Measurements from ENCODE around the gene FARSA.
"Not testable (repeated sequence)": the region's sequence is repeated elsewhere in the genome, so short reads cannot be mapped to it uniquely, and the experiment has no call there.

FARSA gene

DNA sequence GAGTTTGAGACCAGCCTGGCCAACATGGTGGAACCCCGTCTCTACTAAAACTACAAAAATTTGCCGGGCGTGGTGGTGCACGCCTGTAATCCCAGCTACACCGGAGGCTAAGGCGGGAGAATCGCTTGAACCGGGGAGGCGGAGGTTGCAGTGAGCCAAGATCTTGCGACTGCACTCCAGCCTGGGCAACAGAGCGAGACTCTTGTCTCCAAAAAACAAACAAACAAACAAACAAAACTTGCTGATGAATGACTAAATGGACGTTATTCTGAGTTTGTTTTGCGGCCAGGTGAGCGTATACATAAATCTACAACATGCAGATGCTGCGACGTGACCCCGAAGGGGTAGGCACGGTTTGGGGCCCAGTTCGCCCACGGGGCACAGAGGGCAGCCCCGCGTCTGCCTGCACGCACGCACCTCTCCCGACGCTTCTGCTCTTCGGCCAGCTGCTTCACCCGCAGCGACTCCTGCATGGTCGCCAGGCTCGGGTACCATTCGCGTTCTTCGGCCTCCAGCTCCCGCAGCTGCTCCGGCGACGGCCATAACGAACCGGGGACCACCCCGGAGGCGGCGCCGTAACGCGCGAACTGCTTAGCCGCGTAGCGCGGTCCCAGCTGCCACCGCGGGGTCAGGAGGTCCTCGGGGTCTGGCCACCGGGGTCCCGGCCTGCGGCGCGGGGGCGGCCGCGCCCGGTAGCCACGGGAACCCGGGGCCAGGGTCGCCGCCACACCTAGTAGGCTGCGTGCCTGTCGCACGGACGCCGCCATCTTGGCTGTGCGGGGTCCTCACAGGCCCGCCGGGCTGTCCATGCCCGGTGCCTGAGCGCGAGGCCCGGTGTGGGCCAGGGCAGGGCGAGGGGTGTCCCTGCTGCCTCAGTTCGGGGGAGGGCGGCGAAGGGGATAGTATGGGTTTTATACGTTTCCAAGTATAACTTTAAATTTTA lies 23.2 kb upstream of the FARSA start, which contains the start of gene GADD45GIP1:
Gene GADD45GIP1, minus strand, starts transcription at position 778 of the 943 bp plus-strand sequence. Its CDS starts 11 bp downstream, at position 767.
- TF ChIP-seq, protein P1, sequence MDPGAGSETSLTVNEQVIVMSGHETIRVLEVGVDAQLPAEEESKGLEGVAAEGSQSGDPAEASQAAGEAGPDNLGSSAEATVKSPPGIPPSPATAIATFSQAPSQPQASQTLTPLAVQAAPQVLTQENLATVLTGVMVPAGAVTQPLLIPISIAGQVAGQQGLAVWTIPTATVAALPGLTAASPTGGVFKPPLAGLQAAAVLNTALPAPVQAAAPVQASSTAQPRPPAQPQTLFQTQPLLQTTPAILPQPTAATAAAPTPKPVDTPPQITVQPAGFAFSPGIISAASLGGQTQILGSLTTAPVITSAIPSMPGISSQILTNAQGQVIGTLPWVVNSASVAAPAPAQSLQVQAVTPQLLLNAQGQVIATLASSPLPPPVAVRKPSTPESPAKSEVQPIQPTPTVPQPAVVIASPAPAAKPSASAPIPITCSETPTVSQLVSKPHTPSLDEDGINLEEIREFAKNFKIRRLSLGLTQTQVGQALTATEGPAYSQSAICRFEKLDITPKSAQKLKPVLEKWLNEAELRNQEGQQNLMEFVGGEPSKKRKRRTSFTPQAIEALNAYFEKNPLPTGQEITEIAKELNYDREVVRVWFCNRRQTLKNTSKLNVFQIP (CRISPR knock-in tag; IDR thresholded peaks at IDR 0.05; ENCODE audit: borderline replicate concordance, low read depth), result no peak
- TF ChIP-seq ISL1 (CRISPR knock-in tag; IDR thresholded peaks at IDR 0.05) (no peak), SNAI2 (CRISPR knock-in tag; IDR thresholded peaks at IDR 0.05) (no peak), PPARA (CRISPR knock-in tag; IDR thresholded peaks at IDR 0.05; ENCODE audit: borderline replicate concordance) (no peak), RARB (CRISPR knock-in tag; IDR thresholded peaks at IDR 0.05) (no peak), BACH2 (CRISPR knock-in tag; IDR thresholded peaks at IDR 0.05; ENCODE audit: borderline replicate concordance) (no peak), GLIS3 (CRISPR knock-in tag; IDR thresholded peaks at IDR 0.05) (no peak), ZNF8 (CRISPR knock-in tag; IDR thresholded peaks at IDR 0.05) (no peak), TOX (CRISPR knock-in tag; IDR thresholded peaks at IDR 0.05; ENCODE audit: borderline replicate concordance) (no peak), ZFP30 (CRISPR knock-in tag; IDR thresholded peaks at IDR 0.05) (no peak), ZC3H10 (CRISPR knock-in tag; IDR thresholded peaks at IDR 0.05) (no peak)
- TF ChIP-seq, protein P2, sequence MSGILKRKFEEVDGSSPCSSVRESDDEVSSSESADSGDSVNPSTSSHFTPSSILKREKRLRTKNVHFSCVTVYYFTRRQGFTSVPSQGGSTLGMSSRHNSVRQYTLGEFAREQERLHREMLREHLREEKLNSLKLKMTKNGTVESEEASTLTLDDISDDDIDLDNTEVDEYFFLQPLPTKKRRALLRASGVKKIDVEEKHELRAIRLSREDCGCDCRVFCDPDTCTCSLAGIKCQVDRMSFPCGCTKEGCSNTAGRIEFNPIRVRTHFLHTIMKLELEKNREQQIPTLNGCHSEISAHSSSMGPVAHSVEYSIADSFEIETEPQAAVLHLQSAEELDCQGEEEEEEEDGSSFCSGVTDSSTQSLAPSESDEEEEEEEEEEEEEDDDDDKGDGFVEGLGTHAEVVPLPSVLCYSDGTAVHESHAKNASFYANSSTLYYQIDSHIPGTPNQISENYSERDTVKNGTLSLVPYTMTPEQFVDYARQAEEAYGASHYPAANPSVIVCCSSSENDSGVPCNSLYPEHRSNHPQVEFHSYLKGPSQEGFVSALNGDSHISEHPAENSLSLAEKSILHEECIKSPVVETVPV (CRISPR knock-in tag; IDR thresholded peaks at IDR 0.05), result no peak
- TF ChIP-seq, protein P3, sequence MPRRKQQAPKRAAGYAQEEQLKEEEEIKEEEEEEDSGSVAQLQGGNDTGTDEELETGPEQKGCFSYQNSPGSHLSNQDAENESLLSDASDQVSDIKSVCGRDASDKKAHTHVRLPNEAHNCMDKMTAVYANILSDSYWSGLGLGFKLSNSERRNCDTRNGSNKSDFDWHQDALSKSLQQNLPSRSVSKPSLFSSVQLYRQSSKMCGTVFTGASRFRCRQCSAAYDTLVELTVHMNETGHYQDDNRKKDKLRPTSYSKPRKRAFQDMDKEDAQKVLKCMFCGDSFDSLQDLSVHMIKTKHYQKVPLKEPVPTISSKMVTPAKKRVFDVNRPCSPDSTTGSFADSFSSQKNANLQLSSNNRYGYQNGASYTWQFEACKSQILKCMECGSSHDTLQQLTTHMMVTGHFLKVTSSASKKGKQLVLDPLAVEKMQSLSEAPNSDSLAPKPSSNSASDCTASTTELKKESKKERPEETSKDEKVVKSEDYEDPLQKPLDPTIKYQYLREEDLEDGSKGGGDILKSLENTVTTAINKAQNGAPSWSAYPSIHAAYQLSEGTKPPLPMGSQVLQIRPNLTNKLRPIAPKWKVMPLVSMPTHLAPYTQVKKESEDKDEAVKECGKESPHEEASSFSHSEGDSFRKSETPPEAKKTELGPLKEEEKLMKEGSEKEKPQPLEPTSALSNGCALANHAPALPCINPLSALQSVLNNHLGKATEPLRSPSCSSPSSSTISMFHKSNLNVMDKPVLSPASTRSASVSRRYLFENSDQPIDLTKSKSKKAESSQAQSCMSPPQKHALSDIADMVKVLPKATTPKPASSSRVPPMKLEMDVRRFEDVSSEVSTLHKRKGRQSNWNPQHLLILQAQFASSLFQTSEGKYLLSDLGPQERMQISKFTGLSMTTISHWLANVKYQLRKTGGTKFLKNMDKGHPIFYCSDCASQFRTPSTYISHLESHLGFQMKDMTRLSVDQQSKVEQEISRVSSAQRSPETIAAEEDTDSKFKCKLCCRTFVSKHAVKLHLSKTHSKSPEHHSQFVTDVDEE (CRISPR knock-in tag; IDR thresholded peaks at IDR 0.05), result no peak
- ATAC-seq, result peak; percentile 87

DNA sequence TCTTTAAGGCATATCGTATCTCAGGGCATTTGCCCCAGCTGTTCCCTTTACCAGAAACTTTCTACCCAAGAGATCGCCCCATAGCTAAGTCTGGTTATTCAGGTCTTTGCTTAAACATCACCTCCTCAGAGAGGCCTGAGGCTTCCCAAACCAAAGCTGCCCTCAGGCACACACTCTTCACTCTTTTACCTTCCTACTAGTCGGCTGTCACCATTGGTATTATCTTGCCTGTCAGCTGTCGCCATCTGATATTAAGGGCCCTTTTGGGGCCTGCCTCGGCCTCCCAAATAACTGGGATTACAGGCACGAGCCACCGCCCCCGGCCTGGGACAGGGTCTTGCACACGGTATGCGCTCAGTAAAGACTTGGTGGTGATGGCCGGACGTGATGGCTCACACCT lies 22.5 kb upstream of the FARSA start:
- TF ChIP-seq, protein P3 (CRISPR knock-in tag; IDR thresholded peaks at IDR 0.05), result no peak
- TF ChIP-seq CSDC2 (CRISPR knock-in tag; IDR thresholded peaks at IDR 0.05), result no peak
- no peak for TF ChIP-seq TCF4 (CRISPR knock-in tag; IDR thresholded peaks at IDR 0.05; ENCODE audit: borderline replicate concordance)
- TF ChIP-seq ZNF70 (CRISPR knock-in tag; IDR thresholded peaks at IDR 0.05), result no peak
- TF ChIP-seq, protein P1 (CRISPR knock-in tag; IDR thresholded peaks at IDR 0.05; ENCODE audit: borderline replicate concordance, low read depth), result no peak
- no peak for TF ChIP-seq RARB (CRISPR knock-in tag; IDR thresholded peaks at IDR 0.05)
- TF ChIP-seq, protein P4, sequence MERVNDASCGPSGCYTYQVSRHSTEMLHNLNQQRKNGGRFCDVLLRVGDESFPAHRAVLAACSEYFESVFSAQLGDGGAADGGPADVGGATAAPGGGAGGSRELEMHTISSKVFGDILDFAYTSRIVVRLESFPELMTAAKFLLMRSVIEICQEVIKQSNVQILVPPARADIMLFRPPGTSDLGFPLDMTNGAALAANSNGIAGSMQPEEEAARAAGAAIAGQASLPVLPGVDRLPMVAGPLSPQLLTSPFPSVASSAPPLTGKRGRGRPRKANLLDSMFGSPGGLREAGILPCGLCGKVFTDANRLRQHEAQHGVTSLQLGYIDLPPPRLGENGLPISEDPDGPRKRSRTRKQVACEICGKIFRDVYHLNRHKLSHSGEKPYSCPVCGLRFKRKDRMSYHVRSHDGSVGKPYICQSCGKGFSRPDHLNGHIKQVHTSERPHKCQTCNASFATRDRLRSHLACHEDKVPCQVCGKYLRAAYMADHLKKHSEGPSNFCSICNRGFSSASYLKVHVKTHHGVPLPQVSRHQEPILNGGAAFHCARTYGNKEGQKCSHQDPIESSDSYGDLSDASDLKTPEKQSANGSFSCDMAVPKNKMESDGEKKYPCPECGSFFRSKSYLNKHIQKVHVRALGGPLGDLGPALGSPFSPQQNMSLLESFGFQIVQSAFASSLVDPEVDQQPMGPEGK (CRISPR knock-in tag; IDR thresholded peaks at IDR 0.05; ENCODE audit: borderline replicate concordance), result no peak
- TF ChIP-seq, protein P5, sequence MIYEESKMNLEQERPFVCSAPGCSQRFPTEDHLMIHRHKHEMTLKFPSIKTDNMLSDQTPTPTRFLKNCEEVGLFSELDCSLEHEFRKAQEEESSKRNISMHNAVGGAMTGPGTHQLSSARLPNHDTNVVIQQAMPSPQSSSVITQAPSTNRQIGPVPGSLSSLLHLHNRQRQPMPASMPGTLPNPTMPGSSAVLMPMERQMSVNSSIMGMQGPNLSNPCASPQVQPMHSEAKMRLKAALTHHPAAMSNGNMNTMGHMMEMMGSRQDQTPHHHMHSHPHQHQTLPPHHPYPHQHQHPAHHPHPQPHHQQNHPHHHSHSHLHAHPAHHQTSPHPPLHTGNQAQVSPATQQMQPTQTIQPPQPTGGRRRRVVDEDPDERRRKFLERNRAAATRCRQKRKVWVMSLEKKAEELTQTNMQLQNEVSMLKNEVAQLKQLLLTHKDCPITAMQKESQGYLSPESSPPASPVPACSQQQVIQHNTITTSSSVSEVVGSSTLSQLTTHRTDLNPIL (CRISPR knock-in tag; IDR thresholded peaks at IDR 0.05; ENCODE audit: low read depth), result no peak
- no peak for TF ChIP-seq SNAI2 (CRISPR knock-in tag; IDR thresholded peaks at IDR 0.05)
- TF ChIP-seq PPARA (CRISPR knock-in tag; IDR thresholded peaks at IDR 0.05; ENCODE audit: borderline replicate concordance), result no peak
- TF ChIP-seq ZNF565 (CRISPR knock-in tag; conservative IDR thresholded peaks at IDR 0.05; ENCODE audit: low read depth), result no peak
- TF ChIP-seq ESRRG (CRISPR knock-in tag; IDR thresholded peaks at IDR 0.05), result no peak
- TF ChIP-seq ZNF8 (CRISPR knock-in tag; IDR thresholded peaks at IDR 0.05), result no peak
- no peak for ATAC-seq

DNA sequence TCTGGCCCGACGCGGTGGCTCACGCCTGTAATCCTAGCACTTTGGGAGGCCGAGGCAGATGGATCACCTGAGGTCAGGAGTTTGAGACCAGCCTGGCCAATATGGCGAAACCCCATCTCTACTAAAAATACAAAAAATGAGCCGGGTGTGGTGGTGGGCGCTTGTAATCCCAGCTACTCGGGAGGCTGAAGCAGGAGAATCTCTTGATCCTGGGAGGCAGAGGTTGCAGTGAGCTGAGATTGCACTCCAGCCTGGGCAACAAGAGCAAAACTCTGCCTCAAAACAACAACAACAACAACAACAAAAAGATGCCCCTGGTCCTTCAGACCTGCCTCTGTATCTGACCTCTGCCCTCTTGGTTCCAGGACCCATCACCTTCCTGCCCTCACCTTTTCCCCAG lies 22.1 kb upstream of the FARSA start:
- not testable (repeated sequence) for ATAC-seq

All from SK-N-SH treated with all-trans-retinoic acid at 6 μM for 48 hours (cell line).